NCI-H446 treated with DMSO at 0.1 percent for 48 hours (cell line): ENCODE measurements around the gene HS3ST4.
"Not testable (repeated sequence)": the region's sequence is repeated elsewhere in the genome, so short reads cannot be mapped to it uniquely, and the experiment has no call there.

Experiments
- DNase-seq: peaks from one replicate; lab custom pipeline; 2025; lab: John Stamatoyannopoulos, UW

Gene HS3ST4

GRCh38 chr16:25730396-25730795 is 38.6 kb downstream of the HS3ST4 start:
- DNase-seq = no peak

GRCh38 chr16:25734430-25735385 is 42.9 kb downstream of the HS3ST4 start:
- no peak for DNase-seq

GRCh38 chr16:25735645-25736044 is 43.9 kb downstream of the HS3ST4 start:
- DNase-seq = no peak

GRCh38 chr16:25747160-25747758 is 55.5 kb downstream of the HS3ST4 start:
- no peak for DNase-seq

- DNase-seq = no peak
These were observed 56.4 kb downstream of the HS3ST4 start for GRCh38 chr16:25748092-25748654.

- no peak for DNase-seq
These were observed 58.9 kb downstream of the HS3ST4 start for GRCh38 chr16:25750488-25751216.

- DNase-seq = no peak
These were observed 59.6 kb downstream of the HS3ST4 start for GRCh38 chr16:25751230-25751835.

GRCh38 chr16:25764466-25764865 is 72.7 kb downstream of the HS3ST4 start:
- no peak for DNase-seq

- no peak for DNase-seq
These were observed 79.5 kb downstream of the HS3ST4 start for GRCh38 chr16:25771216-25771615.

- DNase-seq = no peak
These were observed 80.2 kb downstream of the HS3ST4 start for GRCh38 chr16:25771812-25772568.

GRCh38 chr16:25776214-25776613 is 84.5 kb downstream of the HS3ST4 start:
- not testable (repeated sequence) for DNase-seq

GRCh38 chr16:25783226-25783625 is 91.5 kb downstream of the HS3ST4 start:
- no peak for DNase-seq

- no peak for DNase-seq
These were observed 93.6 kb downstream of the HS3ST4 start for GRCh38 chr16:25785361-25785760.

GRCh38 chr16:25786748-25787147 is 95.0 kb downstream of the HS3ST4 start:
- DNase-seq = no peak

GRCh38 chr16:25788637-25789036 is 96.9 kb downstream of the HS3ST4 start:
- DNase-seq = no peak

GRCh38 chr16:25796239-25796638 is 104.5 kb downstream of the HS3ST4 start:
- no peak for DNase-seq

GRCh38 chr16:25798065-25798464 is 106.3 kb downstream of the HS3ST4 start:
- no peak for DNase-seq

- no peak for DNase-seq
These were observed 108.1 kb downstream of the HS3ST4 start for GRCh38 chr16:25799816-25800215.

GRCh38 chr16:25812215-25812614 is 120.5 kb downstream of the HS3ST4 start:
- DNase-seq = no peak

GRCh38 chr16:25817295-25817694 is 125.5 kb downstream of the HS3ST4 start:
- no peak for DNase-seq

GRCh38 chr16:25817876-25818275 is 126.1 kb downstream of the HS3ST4 start:
- no peak for DNase-seq
